HEK293 (cell line): ENCODE results near the gene PCDHA8.

Source experiments
- CTCF ChIA-PET: fragments of 350-600 bp; formaldehyde crosslinking; extraction: SDS; loops from one replicate; lab custom pipeline; 2021; ENCODE audit warnings: antibody characterized with exemption; lab: Yijun Ruan, JAX
- POLR2A ChIA-PET: fragments of 300-600 bp; formaldehyde crosslinking; extraction: SDS; loops from one replicate; lab custom pipeline; 2020; ENCODE audit warnings: antibody characterized with exemption, inconsistent platforms; lab: Yijun Ruan, JAX
- H3K27ac ChIP-seq: fragments of 200-500 bp; sonication (Bioruptor generic); 2 replicates; pipeline ENCODE4 v1.5.1; 2014; ENCODE audit warnings: low read depth, low read length, control low read depth, inconsistent platforms; ENCODE audit errors: extremely low read depth
- H3K36me3 ChIP-seq, 2 experiments: fragments of 200-500 bp in 1 of 2; sonication (Bioruptor generic) in 1 of 2; 1 replicate in 1 of 2; 2 replicates in 1 of 2; pipeline ENCODE4 v1.5.1; 2014 to 2017; ENCODE audit warnings: inconsistent platforms in 2 of 2, low read length in 2 of 2; ENCODE audit not compliant: control insufficient read depth in 2 of 2, insufficient read depth in 1 of 2
- H3K4me1 ChIP-seq: fragments of 200-500 bp; sonication (Bioruptor generic); 2 replicates; pipeline ENCODE4 v1.5.1; 2014; ENCODE audit warnings: mild to moderate bottlenecking, low read length, inconsistent platforms; ENCODE audit not compliant: control insufficient read depth, insufficient read depth
- H3K4me3 ChIP-seq: 2 replicates; pipeline ENCODE4 v1.5.1; 2011; ENCODE audit warnings: low read depth, mild to moderate bottlenecking, control low read depth, low read length, moderate library complexity
- H3K9me3 ChIP-seq: fragments of 200-500 bp; sonication (Bioruptor generic); 2 replicates; pipeline ENCODE4 v1.5.1; 2014; ENCODE audit warnings: low read depth, low read length, inconsistent platforms; ENCODE audit not compliant: control insufficient read depth, insufficient read depth
- BCL11B ChIP-seq: fragments of 450-650 bp; formaldehyde crosslinking; IDR thresholded peaks from 2 replicates; pipeline ENCODE4 v1.5.1; 2016; ENCODE audit warnings: low read depth, missing biosample characterization, missing genetic modification characterization
- SETDB1 ChIP-seq: IDR thresholded peaks from one replicate; pipeline ENCODE4 v1.6.1; 2017; ENCODE audit warnings: mild to moderate bottlenecking, low read length, moderate library complexity, mixed read lengths; ENCODE audit not compliant: insufficient read length
- WT1 ChIP-seq: fragments of 450-650 bp; formaldehyde crosslinking; IDR thresholded peaks from 2 replicates; pipeline ENCODE4 v1.5.1; 2016; ENCODE audit warnings: missing biosample characterization, missing genetic modification characterization
- ZFP41 ChIP-seq: fragments of 450-650 bp; formaldehyde crosslinking; IDR thresholded peaks from 2 replicates; pipeline ENCODE4 v1.5.1; 2016; ENCODE audit warnings: missing biosample characterization, missing genetic modification characterization, borderline replicate concordance
- ZIC2 ChIP-seq: fragments of 450-650 bp; formaldehyde crosslinking; IDR thresholded peaks from 2 replicates; pipeline ENCODE4 v1.5.1; 2016; ENCODE audit warnings: missing biosample characterization, missing genetic modification characterization
- ZNF138 ChIP-seq: fragments of 450-650 bp; formaldehyde crosslinking; IDR thresholded peaks from 2 replicates; pipeline ENCODE4 v1.5.1; 2016; ENCODE audit warnings: missing biosample characterization, missing genetic modification characterization, borderline replicate concordance
- ZNF184 ChIP-seq: fragments of 450-650 bp; IDR thresholded peaks from 2 replicates; pipeline ENCODE4 v1.5.1; 2018; ENCODE audit warnings: missing biosample characterization, mild to moderate bottlenecking, missing genetic modification characterization
- ZNF19 ChIP-seq: fragments of 450-650 bp; formaldehyde crosslinking; IDR thresholded peaks from 2 replicates; pipeline ENCODE4; 2016; ENCODE audit warnings: missing biosample characterization, missing genetic modification characterization, low read depth
- ZNF416 ChIP-seq: fragments of 450-650 bp; formaldehyde crosslinking; IDR thresholded peaks from 2 replicates; pipeline ENCODE4 v1.5.1; 2016; ENCODE audit warnings: missing biosample characterization, missing genetic modification characterization
- ZNF521 ChIP-seq: fragments of 450-650 bp; formaldehyde crosslinking; IDR thresholded peaks from 2 replicates; pipeline ENCODE4 v1.5.1; 2017; ENCODE audit warnings: missing biosample characterization, mild to moderate bottlenecking, missing genetic modification characterization
- ZNF529 ChIP-seq: fragments of 450-650 bp; formaldehyde crosslinking; IDR thresholded peaks from 2 replicates; pipeline ENCODE4 v1.5.1; 2017; ENCODE audit warnings: missing genetic modification characterization, missing biosample characterization; ENCODE audit not compliant: insufficient replicate concordance
- TF ChIP-seq, protein P1 (sequence below): IDR thresholded peaks from 2 replicates; pipeline ENCODE4 v1.6.1; 2011; ENCODE audit warnings: mild to moderate bottlenecking, low read depth, low read length, borderline replicate concordance
- TF ChIP-seq, protein P2 (sequence below): fragments of 450-650 bp; formaldehyde crosslinking; IDR thresholded peaks from 2 replicates; pipeline ENCODE4 v1.5.1; 2016; ENCODE audit warnings: missing biosample characterization, missing genetic modification characterization
- TF ChIP-seq, protein P3 (sequence below): fragments of 450-650 bp; formaldehyde crosslinking; IDR thresholded peaks from 2 replicates; pipeline ENCODE4 v1.5.1; 2016; ENCODE audit warnings: missing biosample characterization, missing genetic modification characterization
- TF ChIP-seq, protein P4 (sequence below): fragments of 450-650 bp; formaldehyde crosslinking; IDR thresholded peaks from 2 replicates; pipeline ENCODE4 v1.5.1; 2017; ENCODE audit warnings: missing biosample characterization, missing genetic modification characterization
- TF ChIP-seq, protein P5 (sequence below): fragments of 450-650 bp; formaldehyde crosslinking; IDR thresholded peaks from 2 replicates; pipeline ENCODE4 v1.5.1; 2017; ENCODE audit warnings: missing biosample characterization, missing genetic modification characterization
- TF ChIP-seq, protein P6 (sequence below): fragments of 450-650 bp; formaldehyde crosslinking; IDR thresholded peaks from 2 replicates; pipeline ENCODE4 v1.5.1; 2016; ENCODE audit warnings: missing biosample characterization, missing genetic modification characterization, low read depth

Gene PCDHA8

DNA sequence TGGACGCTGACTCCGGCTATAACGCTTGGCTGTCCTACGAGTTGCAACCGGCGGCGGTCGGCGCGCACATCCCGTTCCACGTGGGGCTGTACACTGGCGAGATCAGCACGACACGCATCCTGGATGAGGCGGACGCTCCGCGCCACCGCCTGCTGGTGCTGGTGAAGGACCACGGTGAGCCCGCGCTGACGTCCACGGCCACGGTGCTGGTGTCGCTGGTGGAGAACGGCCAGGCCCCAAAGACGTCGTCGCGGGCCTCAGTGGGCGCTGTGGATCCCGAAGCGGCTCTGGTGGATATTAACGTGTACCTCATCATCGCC is 36.2 kb downstream of the PCDHA8 start:
- H3K4me1 ChIP-seq: no peaks in the 10 kb centered on the region
- TF ChIP-seq BCL11B (no peak), ZNF529 (tag by site-specific recombination) (no peak), ZNF138 (no peak), ZNF19 (no peak), ZNF184 (tag by site-specific recombination) (no peak), SETDB1 (no peak), ZNF416 (tag by site-specific recombination) (no peak), ZNF521 (no peak), ZIC2 (tag by site-specific recombination) (no peak), ZFP41 (no peak), WT1 (tag by site-specific recombination) (no peak)
- TF ChIP-seq, protein P1, sequence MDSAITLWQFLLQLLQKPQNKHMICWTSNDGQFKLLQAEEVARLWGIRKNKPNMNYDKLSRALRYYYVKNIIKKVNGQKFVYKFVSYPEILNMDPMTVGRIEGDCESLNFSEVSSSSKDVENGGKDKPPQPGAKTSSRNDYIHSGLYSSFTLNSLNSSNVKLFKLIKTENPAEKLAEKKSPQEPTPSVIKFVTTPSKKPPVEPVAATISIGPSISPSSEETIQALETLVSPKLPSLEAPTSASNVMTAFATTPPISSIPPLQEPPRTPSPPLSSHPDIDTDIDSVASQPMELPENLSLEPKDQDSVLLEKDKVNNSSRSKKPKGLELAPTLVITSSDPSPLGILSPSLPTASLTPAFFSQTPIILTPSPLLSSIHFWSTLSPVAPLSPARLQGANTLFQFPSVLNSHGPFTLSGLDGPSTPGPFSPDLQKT: no peak
- TF ChIP-seq, protein P2, sequence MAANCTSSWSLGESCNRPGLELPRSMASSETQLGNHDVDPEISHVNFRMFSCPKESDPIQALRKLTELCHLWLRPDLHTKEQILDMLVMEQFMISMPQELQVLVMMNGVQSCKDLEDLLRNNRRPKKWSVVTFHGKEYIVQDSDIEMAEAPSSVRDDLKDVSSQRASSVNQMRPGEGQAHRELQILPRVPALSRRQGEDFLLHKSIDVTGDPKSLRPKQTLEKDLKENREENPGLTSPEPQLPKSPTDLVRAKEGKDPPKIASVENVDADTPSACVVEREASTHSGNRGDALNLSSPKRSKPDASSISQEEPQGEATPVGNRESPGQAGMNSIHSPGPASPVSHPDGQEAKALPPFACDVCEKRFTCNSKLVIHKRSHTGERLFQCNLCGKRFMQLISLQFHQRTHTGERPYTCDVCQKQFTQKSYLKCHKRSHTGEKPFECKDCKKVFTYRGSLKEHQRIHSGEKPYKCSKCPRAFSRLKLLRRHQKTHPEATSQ: no peak
- TF ChIP-seq, protein P3, sequence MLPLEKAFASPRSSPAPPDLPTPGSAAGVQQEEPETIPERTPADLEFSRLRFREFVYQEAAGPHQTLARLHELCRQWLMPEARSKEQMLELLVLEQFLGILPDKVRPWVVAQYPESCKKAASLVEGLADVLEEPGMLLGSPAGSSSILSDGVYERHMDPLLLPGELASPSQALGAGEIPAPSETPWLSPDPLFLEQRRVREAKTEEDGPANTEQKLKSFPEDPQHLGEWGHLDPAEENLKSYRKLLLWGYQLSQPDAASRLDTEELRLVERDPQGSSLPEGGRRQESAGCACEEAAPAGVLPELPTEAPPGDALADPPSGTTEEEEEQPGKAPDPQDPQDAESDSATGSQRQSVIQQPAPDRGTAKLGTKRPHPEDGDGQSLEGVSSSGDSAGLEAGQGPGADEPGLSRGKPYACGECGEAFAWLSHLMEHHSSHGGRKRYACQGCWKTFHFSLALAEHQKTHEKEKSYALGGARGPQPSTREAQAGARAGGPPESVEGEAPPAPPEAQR (tag by site-specific recombination): no peak
- TF ChIP-seq, protein P4, sequence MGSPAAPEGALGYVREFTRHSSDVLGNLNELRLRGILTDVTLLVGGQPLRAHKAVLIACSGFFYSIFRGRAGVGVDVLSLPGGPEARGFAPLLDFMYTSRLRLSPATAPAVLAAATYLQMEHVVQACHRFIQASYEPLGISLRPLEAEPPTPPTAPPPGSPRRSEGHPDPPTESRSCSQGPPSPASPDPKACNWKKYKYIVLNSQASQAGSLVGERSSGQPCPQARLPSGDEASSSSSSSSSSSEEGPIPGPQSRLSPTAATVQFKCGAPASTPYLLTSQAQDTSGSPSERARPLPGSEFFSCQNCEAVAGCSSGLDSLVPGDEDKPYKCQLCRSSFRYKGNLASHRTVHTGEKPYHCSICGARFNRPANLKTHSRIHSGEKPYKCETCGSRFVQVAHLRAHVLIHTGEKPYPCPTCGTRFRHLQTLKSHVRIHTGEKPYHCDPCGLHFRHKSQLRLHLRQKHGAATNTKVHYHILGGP (tag by site-specific recombination): no peak
- TF ChIP-seq, protein P5, sequence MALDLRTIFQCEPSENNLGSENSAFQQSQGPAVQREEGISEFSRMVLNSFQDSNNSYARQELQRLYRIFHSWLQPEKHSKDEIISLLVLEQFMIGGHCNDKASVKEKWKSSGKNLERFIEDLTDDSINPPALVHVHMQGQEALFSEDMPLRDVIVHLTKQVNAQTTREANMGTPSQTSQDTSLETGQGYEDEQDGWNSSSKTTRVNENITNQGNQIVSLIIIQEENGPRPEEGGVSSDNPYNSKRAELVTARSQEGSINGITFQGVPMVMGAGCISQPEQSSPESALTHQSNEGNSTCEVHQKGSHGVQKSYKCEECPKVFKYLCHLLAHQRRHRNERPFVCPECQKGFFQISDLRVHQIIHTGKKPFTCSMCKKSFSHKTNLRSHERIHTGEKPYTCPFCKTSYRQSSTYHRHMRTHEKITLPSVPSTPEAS (tag by site-specific recombination): no peak
- TF ChIP-seq, protein P6, sequence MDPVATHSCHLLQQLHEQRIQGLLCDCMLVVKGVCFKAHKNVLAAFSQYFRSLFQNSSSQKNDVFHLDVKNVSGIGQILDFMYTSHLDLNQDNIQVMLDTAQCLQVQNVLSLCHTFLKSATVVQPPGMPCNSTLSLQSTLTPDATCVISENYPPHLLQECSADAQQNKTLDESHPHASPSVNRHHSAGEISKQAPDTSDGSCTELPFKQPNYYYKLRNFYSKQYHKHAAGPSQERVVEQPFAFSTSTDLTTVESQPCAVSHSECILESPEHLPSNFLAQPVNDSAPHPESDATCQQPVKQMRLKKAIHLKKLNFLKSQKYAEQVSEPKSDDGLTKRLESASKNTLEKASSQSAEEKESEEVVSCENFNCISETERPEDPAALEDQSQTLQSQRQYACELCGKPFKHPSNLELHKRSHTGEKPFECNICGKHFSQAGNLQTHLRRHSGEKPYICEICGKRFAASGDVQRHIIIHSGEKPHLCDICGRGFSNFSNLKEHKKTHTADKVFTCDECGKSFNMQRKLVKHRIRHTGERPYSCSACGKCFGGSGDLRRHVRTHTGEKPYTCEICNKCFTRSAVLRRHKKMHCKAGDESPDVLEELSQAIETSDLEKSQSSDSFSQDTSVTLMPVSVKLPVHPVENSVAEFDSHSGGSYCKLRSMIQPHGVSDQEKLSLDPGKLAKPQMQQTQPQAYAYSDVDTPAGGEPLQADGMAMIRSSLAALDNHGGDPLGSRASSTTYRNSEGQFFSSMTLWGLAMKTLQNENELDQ (tag by site-specific recombination): no peak
- TF ChIP-seq, all 188 proteins: peak for 0
- Histone ChIP-seq H3K36me3 (no peaks in the 10 kb centered on the region), H3K27ac (no peak overlapping the region), H3K4me3 (no peak overlapping the region), H3K9me3 (no peaks in the 10 kb centered on the region)
- CTCF ChIA-PET: no interaction called here
- POLR2A ChIA-PET: no interaction called here
